8988T (cell line): ENCODE measurements around the gene PSMA6.
"Not testable (repeated sequence)": the region's sequence is repeated elsewhere in the genome, so short reads cannot be mapped to it uniquely, and the experiment has no call there.

Source experiments
- DNase-seq: peaks from one replicate; pipeline ENCODE4 v3.0.0; 2011

The PSMA6 gene

GRCh38 chr14:35285168-35286002, 6.8 kb upstream of the PSMA6 start:
- DNase-seq = no peak

GRCh38 chr14:35286003-35286600, 6.1 kb upstream of the PSMA6 start:
- DNase-seq = no peak

DNA sequence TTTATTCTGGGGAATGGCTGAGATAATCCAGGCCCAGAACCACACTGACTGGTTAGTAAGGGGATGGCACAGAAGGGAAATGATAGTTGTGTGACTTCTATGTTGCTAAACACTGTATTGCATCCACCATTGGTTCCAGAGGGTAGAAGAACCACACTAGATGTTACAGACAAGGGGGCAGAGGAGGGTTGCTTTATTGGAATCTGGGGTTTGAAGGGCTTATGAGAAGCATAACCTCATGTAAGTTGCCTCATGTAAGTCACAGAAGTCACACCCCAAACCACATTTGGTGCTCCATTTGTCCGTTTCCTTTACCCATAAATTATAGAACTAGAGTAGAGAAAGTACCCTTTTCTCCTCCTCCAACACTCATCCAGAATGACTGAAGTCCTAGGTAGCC, 5.5 kb upstream of the PSMA6 start:
- DNase-seq = no peak

DNA sequence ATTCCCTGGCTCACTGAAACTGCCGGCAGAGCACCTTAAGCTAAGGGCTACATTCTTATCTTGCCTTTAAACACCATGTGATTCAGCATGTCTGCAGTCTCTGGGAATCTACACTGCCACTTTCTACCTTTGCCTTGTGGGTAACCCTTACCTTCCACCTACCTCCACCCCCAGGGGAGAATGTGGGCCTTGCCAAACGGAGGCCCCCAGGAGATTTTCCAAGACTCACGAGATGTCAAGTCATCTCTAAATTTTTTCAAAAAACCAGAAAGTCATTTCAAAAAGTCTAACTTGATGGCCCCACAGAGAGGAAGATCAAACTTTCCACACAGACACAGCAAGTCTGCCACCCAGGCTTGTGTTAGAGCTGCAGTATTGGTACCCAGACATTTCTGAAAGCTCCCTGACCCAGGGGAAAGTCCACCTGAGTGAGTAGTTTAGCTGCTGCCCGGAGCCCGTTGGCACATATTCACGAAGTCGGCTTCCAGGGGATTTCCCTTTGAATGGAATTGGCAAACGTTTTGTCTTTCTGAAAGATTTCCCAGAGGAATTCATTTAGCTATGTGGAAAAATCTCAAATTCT, 4.7 kb upstream of the PSMA6 start:
- DNase-seq = no peak

DNA sequence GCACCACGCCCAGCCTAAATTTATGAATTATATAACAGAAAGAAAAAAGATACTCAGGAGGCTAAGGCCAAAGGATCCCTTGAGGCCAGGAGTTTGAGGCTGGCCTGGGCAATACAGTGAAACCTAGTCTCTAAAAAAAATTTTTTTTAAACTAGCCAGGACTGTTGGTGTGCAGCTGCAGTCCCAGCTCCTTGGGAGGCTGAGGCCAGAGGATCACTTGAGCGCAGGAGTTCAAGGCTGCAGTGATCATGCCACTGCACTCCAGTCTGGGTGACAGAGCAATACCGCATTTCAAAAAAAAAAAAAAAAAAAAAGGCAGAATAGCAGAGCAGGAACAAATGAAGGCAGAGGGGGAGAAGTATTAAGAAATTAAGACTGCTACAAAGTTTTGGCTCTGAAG, 2.6 kb upstream of the PSMA6 start:
- DNase-seq = no peak

GRCh38 chr14:35292770-35293561, 784 bp downstream of the PSMA6 start:
- no peak for DNase-seq

- DNase-seq = no peak
These were observed 3.6 kb downstream of the PSMA6 start for GRCh38 chr14:35295845-35296161.

- no peak for DNase-seq
These were observed 4.4 kb downstream of the PSMA6 start for GRCh38 chr14:35296545-35296944.

GRCh38 chr14:35297706-35298105, 5.5 kb downstream of the PSMA6 start:
- DNase-seq = no peak

GRCh38 chr14:35298351-35298750, 6.2 kb downstream of the PSMA6 start:
- DNase-seq = no peak

DNA sequence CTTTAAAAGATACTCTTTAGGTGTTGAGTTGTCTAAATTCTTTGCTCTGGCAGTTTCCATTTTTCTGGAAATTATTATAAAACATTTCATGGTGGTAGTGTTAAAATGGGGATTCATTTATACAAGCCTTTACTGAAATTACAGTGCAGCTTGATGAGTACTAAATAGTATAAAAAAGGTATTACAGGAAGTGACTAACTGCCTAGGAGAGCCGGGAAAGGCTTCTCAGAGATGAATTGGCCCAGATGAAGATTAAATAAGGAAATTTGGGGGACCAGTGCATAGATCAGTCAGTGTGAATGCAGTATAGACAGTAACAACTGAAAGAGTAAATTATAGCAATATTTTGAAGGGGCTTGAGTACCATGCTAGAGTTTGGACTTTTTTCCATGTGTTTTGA, 7.5 kb downstream of the PSMA6 start:
- no peak for DNase-seq

GRCh38 chr14:35300228-35300627, 8.0 kb downstream of the PSMA6 start:
- no peak for DNase-seq

DNA sequence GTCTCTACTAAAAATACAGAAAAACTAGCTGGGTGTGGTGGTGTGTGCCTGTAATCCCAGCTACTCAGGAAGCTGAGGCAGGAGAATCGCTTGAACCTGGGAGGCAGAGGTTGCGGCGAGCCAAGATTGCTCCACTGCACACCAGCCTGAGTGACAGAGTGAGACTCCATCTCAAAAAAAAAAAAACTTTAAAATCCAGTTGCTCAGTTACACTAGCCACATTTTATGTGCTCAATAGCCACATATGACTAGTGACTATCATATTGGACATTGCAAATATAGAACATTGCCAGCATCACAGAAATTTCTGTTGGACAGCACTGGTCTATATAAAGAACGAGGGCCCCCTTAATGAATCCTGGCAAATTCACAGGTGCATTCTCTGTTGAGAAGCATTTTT, 9.2 kb downstream of the PSMA6 start:
- not testable (repeated sequence) for DNase-seq

GRCh38 chr14:35301735-35302528, 9.8 kb downstream of the PSMA6 start:
- DNase-seq = no peak

- no peak for DNase-seq
These were observed 11.2 kb downstream of the PSMA6 start for GRCh38 chr14:35303149-35303935.

DNA sequence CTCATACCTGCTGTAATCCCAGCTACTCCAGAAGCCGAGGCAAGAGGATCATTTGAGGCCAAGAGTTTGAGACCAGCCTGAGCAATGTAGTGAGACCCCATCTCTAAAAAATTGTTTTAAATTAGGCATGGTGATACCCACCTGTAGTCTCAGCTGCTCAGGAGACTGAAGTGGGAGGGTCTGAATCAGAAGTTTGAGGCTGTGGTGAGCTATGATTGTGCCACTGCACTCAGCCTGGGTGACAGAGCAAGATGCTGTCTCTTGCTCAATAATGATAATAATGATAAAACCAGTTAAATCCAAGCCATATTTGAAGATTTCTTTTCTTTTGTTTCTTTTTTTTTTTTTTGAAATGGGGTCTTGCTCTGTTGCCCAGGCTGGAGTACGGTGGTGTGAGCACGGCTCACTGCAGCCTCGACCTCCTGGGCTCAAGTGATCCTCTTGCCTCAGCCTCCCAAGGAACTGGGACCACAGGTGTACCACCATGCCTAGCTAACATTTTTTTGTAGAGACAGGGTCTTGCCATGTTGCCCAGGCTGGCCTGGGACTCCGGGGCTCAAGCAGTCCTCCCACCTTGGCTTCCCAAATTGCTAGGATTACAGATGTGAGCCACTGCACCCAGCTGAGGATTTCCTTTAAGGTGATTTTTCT, 12.8 kb downstream of the PSMA6 start:
- DNase-seq = no peak

GRCh38 chr14:35305633-35306032, 13.5 kb downstream of the PSMA6 start:
- no peak for DNase-seq

GRCh38 chr14:35306114-35306513, 13.9 kb downstream of the PSMA6 start:
- no peak for DNase-seq

GRCh38 chr14:35317820-35318219, 25.6 kb downstream of the PSMA6 start:
- no peak for DNase-seq

DNA sequence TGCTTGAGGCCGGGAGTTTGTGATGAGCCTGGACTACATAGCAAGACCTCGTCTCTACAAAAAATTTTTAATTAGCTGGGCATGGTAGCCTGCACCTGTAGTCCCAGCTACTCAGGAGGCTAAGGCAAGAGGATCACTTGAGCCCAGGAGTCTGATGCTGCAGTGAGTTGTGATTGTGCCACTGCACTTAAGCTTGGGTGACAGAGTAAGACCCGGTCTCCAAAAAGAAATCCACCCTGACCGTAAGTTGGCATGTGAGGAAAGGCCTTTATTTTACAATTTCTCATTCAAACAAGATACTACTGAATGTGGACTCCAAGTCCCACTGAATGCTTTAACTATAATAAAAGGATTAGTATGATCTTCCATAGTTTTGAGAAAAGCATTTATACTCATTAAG, 27.3 kb downstream of the PSMA6 start:
- no peak for DNase-seq

DNA sequence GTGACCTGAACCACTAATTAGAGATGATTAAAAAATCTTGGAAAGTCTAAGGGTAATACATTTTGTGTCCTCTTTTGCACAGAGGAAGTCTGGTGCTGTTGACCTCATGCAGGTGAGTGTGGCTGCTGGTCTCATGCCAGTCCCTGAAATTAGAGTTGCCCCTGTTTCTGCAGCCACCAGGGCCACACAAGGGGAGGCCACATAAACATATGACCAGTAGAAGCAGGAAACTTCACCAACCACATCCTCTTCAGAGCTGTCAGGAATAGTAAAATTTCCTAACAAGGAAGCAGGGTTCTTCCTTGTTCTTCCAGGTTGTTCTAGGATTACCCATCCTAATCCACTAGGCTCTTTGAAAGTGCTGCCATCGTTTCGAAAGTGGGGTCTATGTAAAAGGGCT, 28.3 kb downstream of the PSMA6 start:
- DNase-seq = no peak
